NCI-H345 treated with DMSO at 0.1 percent for 48 hours (cell line): Measurements from ENCODE around the gene MAST3.

ENCODE experiments used
- DNase-seq: peaks from one replicate; lab custom pipeline; 2025; ENCODE audit not compliant: unreplicated experiment; lab: John Stamatoyannopoulos, UW

Gene MAST3

GRCh38 chr19:18109733-18110608, 12.4 kb downstream of the MAST3 start:
- DNase-seq = no peak

- no peak for DNase-seq
These were observed 13.1 kb downstream of the MAST3 start for GRCh38 chr19:18110609-18111232.

- DNase-seq = no peak
These were observed 15.5 kb downstream of the MAST3 start for GRCh38 chr19:18112989-18113478.

GRCh38 chr19:18113827-18114226, 16.2 kb downstream of the MAST3 start:
- no peak for DNase-seq

GRCh38 chr19:18114483-18114882, 16.9 kb downstream of the MAST3 start:
- no peak for DNase-seq

GRCh38 chr19:18117364-18117691, 19.8 kb downstream of the MAST3 start:
- DNase-seq = no peak

- peak; percentile 42 for DNase-seq
These were observed 20.3 kb downstream of the MAST3 start for GRCh38 chr19:18117692-18118378.

GRCh38 chr19:18118420-18119012, 20.9 kb downstream of the MAST3 start:
- no peak for DNase-seq

GRCh38 chr19:18119013-18119716, 21.6 kb downstream of the MAST3 start:
- DNase-seq = no peak

GRCh38 chr19:18119717-18120105, 22.1 kb downstream of the MAST3 start:
- DNase-seq = no peak

GRCh38 chr19:18120127-18120526, 22.5 kb downstream of the MAST3 start:
- no peak for DNase-seq

GRCh38 chr19:18121166-18121565, 23.6 kb downstream of the MAST3 start:
- DNase-seq = no peak

GRCh38 chr19:18122424-18122823, 24.8 kb downstream of the MAST3 start:
- no peak for DNase-seq

GRCh38 chr19:18122860-18123795, 25.6 kb downstream of the MAST3 start:
- no peak for DNase-seq

- DNase-seq = no peak
These were observed 26.2 kb downstream of the MAST3 start for GRCh38 chr19:18123819-18124218.

- DNase-seq = no peak
These were observed 28.5 kb downstream of the MAST3 start for GRCh38 chr19:18126097-18126496.

- no peak for DNase-seq
These were observed 30.5 kb downstream of the MAST3 start for GRCh38 chr19:18128044-18128443.

GRCh38 chr19:18128805-18129204, 31.2 kb downstream of the MAST3 start:
- DNase-seq = no peak

GRCh38 chr19:18130523-18131242, 33.1 kb downstream of the MAST3 start:
- DNase-seq = no peak
